Measurements from ENCODE around the gene ANKRD2.
A peak's percentile ranks its signal among the peaks of the same experiment; 100 is the strongest.
"Not testable (repeated sequence)": the region's sequence is repeated elsewhere in the genome, so short reads cannot be mapped to it uniquely, and the experiment has no call there.

The ANKRD2 gene

DNA sequence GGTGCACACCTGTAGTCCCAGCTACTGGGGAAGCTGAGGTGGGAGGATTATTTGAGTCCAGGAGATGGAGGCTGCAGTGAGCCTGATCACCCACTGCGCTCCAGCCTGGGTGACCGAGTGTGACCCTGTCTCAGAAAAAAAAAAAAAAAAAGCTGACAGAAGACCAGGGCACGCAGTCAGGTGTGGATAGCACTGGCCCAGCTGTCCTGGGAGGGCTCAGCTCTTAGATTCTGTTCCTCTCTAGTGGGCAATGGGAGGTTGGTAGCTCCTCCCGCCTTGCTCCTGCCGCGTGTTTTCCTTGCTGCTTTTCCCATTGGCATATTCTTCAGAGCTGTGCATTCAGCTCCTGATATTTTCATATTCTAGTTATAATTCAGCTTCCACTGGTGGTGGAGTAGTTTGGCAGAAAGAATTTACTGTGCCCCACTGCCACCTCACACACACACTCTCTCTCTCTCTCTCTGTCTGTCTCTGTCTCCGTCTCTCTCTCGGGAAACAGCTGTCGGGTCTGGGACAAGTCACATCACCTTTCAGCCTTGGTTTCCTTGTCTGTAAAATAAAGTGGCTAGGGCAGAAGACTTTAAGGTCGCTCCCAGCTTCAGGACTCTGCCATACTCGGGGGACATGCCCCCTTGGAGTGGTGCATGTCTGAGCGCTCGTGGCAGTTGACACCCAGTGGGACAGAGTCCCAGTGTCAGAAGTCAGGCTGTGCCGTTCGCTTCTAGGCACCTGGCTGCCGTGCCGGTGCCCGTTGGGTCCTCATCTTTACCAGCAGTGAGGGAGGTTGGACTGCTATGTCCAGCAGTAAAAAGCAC lies 25.9 kb upstream of the ANKRD2 start:
- DNase-seq (ENCODE audit: low spot score) = no peak

DNA sequence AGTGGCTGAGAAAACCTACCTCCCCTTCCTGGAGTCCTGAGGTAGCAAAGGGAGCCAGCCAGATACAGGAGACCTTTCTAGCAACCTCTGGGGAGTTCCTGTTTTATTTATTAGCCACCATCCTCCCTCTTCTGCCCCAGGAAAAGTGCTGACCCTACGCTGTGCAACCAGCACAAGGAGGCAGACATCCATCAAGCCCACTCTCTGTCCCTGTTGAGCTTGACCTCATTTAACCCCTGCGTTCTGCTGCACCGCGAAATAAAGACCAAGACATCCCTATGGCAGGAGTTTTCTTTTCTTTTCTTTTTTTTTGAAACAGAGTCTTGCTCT lies 25.3 kb upstream of the ANKRD2 start:
- DNase-seq (ENCODE audit: low spot score) = no peak

DNA sequence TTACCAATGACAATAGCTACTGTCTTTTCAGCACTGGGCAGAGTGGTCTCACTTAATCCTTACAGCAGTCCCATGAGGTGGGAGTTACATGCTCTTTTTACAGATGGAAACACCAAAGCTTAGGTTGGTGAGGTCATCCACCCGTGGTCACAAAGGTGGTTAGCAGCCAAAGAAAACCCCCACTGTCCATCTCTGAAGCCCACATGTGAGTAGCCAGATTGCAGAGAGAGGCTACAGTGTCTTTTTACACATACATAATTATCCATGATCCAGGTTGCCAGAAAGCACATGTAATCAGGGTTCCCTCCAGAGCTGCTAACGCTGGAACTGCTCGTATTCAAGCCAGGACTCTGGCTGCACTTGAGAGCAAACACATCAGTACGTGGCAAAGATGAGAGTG lies 24.6 kb upstream of the ANKRD2 start:
- DNase-seq (ENCODE audit: low spot score) = no peak

DNA sequence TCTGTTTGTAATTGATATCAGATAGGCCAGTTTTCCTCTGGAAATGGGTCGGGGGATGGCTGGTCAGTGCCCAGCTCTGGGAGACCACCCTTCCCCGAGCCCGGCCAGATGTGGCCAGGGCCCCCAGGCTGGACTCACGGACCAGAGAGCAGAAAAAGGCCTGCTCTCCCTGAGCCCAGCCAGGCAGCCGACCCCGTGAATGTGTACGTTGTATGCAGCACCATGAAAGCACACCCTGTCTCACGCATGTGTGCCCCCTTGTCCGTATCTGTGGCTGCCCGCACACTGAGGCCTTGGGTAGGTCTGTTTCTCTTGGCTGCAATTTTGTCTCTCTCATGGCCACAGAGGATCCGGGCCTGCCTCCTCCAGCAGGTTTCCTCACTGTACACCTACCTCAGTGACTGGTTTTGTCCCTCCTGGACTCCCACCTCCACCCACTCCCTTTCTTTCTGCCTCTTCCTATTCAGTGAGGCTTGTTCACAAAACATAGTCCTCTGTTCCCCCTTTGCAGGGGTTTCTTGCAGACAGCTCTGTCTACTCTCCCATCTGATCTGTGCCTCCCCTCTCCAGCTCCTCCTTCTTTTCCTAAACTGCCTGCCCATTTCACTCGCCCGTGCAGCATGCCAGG lies 23.6 kb upstream of the ANKRD2 start:
- no peak for DNase-seq (ENCODE audit: low spot score)

DNA sequence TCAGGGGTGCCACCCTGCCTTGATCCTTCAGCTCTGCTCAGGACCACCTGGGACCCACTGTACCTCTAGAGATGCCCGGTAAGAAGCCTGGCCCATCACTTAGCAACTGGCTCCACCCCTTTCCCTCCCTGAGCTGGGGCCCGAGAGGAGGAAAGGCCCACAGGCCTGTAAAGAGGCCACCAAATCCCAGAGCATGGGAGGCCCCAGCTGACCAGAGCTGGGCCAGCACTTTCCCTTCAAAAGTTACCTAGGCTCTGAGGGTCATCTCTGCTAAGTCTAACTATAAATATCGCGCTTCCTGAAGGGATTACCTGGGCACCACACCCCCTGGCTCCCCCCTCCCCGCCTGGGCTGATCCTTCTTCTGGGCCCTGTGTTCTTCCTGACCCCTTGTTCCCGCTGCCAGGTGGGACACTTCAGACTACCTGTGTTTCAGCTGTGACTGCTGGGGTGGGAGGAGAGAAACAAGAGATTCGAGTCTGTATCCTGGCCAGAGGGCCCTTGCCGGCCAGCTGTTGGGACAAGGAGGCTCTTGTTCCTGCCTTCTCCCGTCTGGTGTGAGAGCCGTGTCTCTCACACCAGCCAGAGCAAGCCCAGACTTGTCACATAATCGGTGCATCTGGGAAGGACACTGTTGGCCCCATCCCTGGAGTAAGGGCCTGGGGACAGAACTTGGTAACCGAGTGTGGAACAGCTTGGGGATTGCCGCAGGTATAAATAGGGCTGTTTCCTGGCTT lies 22.8 kb upstream of the ANKRD2 start:
- DNase-seq (ENCODE audit: low spot score) = no peak

DNA sequence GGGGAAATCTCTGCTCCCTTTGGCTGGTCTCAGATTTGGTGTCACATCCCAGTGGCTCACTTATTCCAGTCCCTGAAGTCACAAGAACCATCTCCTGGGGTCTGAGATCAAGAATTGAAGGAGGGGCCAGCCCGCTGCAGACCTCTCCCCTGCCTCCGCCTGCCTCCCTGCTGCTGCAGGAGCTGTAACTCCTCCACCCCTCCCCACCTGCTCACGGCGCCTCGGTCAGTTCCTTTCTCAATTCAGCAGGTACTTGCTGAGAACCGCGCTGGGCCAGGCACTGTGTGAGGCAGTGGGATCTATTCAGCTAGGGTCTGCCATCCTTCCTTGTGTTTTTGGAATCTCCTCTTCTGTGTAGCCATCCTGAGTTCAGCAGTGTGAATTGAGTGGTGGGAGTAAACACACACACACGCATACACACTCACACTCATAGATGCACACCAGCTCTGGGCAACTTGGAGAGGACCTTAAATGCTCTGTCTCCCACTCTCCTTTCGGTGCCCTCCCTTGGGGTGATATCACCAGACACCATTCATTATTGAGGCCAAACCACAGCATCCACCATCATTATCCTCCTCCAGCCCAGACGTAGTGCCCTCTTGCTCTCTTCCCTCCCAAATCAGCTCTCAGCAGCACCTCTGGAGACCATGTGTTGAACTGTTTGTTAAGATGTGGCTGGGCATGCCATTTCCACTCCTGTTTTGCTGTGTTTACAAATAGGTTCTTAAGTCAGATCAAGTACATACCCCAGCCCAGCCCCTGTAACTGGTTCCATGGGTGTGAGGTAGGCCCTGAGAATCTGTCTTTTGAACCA lies 22.0 kb upstream of the ANKRD2 start:
- no peak for DNase-seq (ENCODE audit: low spot score)

DNA sequence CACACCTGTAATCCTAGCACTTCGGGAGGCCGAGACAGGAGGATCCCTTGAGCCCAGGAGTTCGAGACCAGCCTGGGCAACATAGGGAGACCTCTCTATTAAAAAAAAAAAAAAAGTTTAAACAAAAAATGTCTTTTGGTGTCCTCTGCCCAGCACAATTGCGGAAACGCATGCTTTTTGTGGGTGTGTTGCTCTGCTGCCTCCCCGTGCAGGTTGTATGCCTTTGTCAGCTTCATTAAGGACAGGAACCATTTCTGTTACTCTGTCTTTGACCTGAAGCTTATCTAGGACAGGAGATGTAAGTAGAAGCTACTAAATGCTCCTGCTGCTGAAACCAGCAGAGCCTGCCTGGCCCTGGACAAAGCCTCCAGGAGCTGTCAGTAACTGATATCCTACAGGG lies 21.3 kb upstream of the ANKRD2 start:
- no peak for DNase-seq (ENCODE audit: low spot score)

DNA sequence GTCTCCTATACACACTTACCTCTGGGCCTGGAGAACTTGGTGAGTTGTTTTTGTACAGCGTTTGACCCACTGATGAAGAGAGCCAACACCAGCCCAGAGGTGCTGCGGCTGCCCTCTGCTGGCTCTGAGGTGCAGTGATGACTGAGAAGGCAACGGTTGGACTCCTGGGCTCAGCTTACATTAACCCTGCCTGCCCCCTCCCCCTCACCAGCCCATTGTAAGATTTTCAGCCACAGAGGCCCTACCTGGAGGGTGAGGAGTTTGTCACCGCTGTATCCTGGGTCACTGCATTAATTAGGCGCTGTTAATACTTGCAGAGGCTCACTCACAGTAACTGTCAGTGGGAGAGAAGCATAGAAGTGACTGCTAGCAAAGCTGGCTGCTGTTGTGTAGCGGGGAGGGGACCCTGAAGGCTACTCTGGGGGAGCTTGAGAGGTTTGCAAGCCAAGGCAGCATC lies 19.0 kb upstream of the ANKRD2 start:
- peak; percentile 53 for DNase-seq (ENCODE audit: low spot score)

DNA sequence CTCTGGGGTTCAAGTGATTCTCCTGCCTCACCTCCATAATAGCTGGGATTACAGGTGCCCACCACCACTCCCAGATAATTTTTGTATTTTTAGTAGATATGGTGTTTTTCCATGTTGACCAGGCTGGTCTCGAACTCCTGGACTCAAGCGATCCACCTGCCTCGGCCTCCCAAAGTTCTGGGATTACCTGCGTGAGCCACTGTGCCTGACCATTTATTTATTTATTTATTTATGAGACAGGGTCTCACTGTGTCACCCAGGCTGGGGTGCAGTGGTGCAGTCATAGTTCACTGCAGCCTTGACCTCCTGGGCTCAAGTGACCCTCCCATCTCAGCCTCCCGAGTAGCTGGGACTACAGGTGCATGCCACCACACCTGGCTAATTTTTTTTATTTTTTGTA lies 18.2 kb upstream of the ANKRD2 start:
- not testable (repeated sequence) for DNase-seq (ENCODE audit: low spot score)

DNA sequence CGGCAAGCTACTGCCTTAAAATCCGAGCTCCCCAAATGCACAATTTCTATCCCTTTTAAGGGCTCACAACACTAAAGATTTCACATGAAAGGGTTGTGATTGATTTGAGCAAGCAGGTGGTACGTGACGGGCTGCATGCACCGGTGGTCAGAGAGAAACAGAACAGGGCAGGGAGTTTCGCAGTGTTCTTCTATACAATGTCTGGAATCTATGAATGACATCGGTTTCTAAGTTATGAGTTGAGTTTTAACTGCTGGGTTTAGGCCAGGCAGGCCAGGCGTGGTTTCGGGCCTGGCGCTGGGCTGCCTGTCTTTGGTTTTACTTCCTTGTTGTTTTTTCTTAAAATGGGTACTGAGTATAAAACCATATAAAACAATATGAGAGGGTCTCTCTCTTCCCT lies 17.0 kb upstream of the ANKRD2 start:
- DNase-seq (ENCODE audit: low spot score) = not testable (repeated sequence)

DNA sequence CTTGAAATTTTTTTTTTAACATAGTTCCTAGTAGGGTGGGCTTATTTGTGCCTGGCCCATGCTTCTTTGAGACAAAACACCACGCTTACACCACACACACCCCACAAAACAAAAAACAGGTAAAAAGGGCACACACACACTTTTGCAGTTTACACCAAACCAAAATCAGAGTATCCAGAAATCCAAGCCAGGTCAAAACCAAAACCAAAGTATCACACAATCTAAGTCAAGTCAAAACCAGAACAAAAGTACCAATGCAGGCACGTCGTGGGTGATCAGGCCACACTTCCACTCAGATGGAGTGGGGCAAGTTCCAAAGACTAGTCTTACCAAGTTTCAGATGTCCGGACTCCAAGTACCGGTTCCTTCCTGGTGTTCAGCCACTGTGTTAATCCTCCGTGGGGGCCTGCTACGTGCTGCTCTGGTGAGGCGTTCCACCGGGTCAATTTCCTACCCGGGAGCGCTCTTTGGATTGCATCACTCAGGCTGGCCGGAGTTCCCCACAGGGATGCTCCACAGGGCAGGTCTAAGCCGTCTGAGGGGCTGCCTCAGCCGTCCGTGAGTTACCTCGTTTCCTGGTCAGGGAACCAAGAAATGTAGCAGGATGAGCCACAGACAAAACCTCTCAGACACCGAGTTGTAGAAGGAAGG lies 11.7 kb upstream of the ANKRD2 start:
- DNase-seq (ENCODE audit: low spot score) = not testable (repeated sequence)

DNA sequence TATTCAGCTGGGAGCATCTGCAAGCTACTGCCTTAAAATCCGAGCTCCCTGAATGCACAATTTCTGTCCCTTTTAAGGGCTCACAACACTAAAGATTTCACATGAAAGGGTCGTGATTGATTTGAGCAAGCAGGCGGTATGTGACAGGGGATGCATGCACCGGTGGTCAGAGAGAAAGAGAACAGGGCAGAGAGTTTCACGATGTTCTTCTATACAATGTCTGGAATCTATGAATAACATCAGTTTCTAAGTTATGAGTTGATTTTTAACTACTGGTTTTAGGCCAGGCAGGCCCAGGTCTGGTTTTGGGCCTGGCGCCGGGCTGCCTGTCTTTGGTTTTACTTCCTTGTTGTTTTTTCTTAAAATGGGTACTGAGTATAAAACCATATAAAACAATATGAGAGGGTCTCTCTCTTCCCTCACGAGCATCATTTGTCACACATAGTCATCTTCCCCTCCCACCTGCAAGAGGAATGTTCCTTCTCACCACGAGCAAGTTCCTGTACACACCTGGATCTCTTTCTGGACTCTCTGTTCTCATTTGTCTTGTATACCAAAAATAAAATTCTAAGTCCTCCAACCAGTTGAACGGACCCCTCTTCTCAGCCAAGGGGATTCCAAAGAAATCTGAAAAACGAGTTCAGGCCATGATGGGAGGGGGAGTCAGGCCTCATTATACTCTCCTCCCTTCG lies 11.0 kb upstream of the ANKRD2 start:
- not testable (repeated sequence) for DNase-seq (ENCODE audit: low spot score)

DNA sequence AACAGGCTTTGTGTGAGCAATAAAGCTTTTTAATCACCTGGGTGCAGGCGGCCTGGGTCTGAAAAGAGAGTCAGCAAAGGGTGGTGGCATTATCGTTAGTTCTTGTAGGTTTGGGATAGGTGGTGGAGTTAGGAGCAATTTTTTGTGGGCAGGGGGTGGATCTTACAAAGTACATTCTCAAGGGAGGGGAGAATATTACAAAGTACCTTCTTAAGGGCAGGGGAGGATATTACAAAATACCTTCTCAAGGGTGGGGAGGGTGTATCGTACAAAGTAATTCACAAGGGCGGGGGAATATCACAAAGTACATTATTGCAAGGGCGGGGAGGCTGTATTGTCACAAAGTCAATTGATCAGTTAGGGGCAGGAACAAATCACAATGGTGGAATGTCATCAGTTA lies 10.2 kb upstream of the ANKRD2 start:
- DNase-seq (ENCODE audit: low spot score) = not testable (repeated sequence)

DNA sequence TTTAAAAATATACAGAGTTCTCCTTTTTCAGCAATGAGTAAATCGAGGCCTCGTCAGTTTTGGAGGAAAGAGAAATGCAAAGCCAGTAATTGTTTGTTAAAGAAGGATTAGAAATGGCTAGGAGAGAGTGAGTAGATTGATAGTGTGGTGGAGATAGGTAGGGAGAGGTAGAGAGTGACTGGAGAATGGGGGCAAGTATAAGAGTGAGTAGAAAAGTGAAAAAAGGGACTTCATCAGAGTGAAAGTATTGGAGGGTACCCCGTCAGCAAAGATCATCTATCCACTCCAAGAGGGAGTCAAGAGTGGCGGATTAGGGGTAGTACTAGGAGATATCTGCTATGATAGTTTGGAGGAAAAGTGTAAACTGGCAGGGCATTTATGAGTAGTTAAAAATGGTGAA lies 9.2 kb upstream of the ANKRD2 start:
- DNase-seq (ENCODE audit: low spot score) = no peak

DNA sequence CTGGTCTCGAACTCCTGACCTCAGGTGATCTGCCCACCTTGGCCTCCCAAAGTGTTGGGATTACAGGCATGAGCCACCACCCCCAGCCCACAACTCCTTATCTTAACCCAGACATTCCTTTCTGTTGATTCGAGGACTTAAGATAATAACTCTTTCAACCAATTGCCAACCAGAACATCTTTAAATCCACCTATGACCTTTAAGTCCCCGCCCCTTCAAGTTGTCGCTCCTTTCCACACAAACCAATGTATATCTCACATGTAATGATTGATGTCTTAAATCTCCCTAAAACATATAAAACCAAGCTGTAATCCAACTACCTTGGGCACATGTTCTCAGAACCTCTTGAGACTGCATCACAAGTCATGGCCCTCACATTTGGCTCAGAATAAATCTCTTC lies 7.8 kb upstream of the ANKRD2 start:
- no peak for DNase-seq (ENCODE audit: low spot score)

DNA sequence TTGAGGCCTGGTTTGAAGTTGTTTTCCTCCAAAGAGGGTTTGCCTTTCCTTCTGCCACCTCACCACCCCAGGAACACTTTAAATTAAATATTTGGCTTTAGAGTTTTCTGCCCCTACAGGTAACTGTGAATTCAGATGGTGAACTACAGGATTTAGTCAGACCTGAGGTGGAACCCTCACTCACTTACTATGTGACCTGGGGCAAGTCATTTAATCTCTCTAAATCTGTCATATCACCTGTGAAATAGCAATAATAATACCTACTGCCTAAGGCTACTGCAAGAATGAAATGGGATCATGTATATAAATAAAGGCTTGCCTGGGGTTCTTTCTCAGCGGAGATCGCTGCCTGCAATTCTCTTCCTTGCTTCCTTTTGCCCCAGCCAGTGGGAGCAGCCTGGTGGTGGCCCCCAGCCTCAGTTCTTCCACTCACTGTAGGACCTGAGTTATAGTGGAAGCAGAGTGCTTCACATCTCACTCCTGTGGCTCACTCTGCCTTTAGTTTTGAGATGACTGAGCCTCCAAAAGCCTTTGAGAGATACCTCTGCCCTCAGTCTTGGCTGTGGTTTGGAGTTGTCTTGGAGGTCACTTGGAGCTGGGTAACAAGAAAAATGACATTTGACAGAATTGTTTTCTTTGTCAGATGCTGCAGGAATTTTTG lies 6.1 kb upstream of the ANKRD2 start:
- no peak for DNase-seq (ENCODE audit: low spot score)

DNA sequence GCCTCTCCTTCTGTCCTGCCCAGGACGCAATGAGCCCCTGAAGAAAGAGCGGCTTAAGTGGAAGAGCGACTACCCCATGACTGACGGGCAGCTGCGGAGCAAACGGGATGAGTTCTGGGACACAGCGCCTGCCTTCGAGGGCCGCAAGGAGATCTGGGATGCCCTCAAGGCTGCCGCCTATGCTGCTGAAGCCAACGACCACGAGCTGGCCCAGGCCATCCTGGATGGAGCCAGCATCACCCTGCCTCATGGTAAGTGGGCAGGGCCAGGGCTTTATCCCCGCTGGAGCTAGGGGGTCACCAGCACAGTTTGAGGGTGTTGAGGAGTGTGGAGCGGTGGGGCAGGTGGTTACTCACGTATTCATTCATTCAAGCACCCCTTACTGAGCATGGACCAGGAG lies 4.7 kb upstream of the ANKRD2 start:
- DNase-seq (ENCODE audit: low spot score) = no peak

DNA sequence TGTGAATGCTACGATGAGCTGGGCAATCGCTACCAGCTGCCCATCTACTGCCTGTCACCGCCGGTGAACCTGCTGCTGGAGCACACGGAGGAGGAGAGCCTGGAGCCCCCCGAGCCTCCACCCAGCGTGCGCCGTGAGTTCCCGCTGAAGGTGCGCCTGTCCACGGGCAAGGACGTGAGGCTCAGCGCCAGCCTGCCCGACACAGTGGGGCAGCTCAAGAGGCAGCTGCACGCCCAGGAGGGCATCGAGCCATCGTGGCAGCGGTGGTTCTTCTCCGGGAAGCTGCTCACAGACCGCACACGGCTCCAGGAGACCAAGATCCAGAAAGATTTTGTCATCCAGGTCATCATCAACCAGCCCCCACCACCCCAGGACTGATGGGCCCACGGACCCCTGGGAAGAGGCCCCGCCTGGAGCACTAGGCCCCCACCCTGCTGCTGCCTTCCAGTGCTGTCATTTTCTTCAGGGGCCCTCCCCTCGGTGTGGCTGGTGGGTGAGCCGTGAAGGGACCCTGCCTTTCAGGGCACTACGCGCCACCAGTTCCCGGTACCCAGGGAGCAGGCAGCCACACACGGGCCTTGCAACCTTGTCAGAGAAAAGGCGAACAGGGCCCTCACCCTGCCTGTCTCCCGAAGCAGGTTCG lies 2.3 kb upstream of the ANKRD2 start:
- no peak for DNase-seq (ENCODE audit: low spot score)

DNA sequence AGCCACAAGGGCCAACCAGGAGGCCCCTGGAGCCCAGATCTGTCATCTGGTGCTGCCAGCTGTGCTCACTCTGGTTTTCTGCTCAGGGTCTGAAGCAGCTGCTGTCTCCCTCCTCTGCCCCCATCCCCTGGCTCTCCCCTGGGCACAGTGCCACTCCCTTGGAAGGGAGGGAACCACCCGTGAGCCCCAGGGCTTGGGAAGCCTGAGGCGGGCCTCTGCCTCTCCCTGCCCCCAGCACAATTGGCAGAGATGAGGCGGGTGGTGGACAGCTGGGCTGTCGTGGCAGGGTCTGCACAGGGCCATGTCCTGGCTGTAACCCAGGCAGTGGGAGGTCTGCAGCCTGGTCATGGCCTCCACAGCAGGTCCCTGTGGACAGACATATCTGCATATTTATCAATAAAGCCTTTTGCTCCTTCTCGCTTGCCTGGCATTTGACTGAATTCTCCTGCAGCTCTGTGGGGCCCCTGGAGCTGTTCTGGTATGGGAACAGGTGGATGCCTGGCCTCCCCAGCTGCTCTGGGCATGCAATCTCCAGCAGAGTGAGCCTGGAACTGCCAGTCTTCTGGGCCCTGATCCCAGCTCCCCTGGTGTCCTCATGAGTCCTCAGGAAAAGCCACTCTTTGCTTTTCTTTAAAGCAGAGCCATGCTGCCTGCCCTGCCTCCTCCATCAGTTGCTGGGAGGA lies 1.6 kb upstream of the ANKRD2 start:
- no peak for DNase-seq (ENCODE audit: low spot score)

DNA sequence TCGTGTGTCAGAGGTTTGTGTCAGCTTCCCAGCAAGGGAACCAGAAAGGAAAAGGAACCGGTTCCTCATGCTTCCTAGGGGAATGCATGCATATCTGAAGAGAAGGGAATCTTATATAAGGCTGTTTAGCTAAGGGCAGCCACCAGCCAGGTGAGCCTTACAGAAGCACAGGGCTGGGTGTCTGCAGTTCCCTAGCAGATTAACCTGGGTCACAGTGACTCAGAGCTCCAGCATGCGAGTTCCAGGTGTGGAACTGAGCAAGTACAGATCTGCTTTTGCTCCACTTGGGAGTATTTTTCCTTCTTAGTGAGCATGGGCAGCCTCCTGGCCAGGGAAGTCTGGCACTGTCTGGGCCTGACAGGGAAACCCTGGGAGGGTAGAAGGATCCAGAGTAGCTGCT lies 957 bp upstream of the ANKRD2 start:
- no peak for DNase-seq (ENCODE audit: low spot score)
